ENCODE measurements around the gene YPEL3. TPM values are rescaled to one million over a fixed set of nuclear protein-coding genes. Genes with fewer than 3 reads are reported as not detected.
"Not testable (repeated sequence)": the region's sequence is repeated elsewhere in the genome, so short reads cannot be mapped to it uniquely, and the experiment has no call there.

Gene YPEL3
- total RNA-seq, 1 donor from 2014 or later = 25.5 TPM

- no peak for DNase-seq (ENCODE audit: low read depth)
- TF ChIP-seq CTCF (IDR thresholded peaks at IDR 0.05; ENCODE audit: insufficient read depth, low read length, poor library complexity, severe bottlenecking) = no peak
- Histone ChIP-seq H3K27me3 (ENCODE audit: control insufficient read depth, insufficient read depth, low read length) (no peaks in the 10 kb centered on the region), H3K4me3 (ENCODE audit: low read depth, low read length) (no peak overlapping the region), H3K36me3 (ENCODE audit: control insufficient read depth, insufficient read depth, low read length) (no peaks in the 10 kb centered on the region)
Measured at GRCh38 chr16:30132591-30132990, 36.6 kb upstream of the YPEL3 start.

DNA sequence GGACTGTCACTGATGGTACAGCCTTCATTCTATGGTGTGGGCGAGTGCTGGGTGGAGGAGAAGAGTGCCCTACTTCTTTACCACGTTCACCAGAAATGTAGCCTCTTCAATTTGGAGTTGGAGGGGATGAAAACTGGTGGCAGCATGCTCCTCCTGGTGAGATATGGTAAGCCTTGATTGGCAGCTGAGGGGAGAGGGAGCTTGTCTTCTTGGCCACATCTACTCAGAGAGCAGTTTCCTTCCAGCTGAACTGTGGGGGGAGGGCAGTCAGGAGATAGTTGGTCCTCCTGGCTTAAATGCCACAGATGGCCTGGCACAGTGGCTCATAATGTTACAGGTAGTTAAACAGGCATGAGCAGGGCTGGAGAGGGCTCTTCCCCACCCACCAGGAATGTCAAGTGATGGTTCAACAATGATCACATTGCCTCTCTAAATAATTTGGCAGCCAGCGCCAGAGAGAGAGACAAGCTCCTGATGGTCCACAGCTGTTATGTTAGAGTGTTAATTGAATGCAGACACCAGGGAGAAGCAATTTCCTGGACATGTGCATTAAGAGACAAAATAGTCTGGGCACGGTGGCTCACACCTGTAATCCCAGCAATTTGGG, 36.0 kb upstream of the YPEL3 start:
- DNase-seq (ENCODE audit: low read depth) = no peak
- Histone ChIP-seq H3K27me3 (ENCODE audit: control insufficient read depth, insufficient read depth, low read length) (no peaks in the 10 kb centered on the region), H3K36me3 (ENCODE audit: control insufficient read depth, insufficient read depth, low read length) (no peaks in the 10 kb centered on the region), H3K4me3 (ENCODE audit: low read depth, low read length) (no peak overlapping the region)
- no peak for TF ChIP-seq CTCF (IDR thresholded peaks at IDR 0.05; ENCODE audit: insufficient read depth, low read length, poor library complexity, severe bottlenecking)

DNA sequence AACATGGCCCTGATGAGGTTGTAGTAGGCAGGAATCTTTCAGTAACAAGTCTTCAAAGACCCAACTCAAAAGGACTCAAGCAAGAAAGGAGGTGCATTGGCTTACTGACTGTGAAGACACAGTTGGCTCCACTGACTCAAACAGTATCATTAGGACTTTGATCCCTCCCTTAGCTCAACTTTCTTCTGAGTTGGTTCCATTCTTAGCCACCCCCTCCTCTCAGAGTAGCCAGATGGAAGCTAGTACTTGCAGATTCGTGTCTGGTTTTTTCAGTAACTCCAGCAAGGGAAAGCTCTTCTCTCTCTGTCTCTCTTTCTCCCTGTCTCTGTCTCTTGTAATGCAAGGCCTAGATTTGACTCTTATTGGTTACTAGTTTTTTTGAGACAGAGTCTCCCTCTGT, 32.0 kb upstream of the YPEL3 start:
- TF ChIP-seq CTCF (IDR thresholded peaks at IDR 0.05; ENCODE audit: insufficient read depth, low read length, poor library complexity, severe bottlenecking) = no peak
- Histone ChIP-seq H3K36me3 (ENCODE audit: control insufficient read depth, insufficient read depth, low read length) (no peaks in the 10 kb centered on the region), H3K4me3 (ENCODE audit: low read depth, low read length) (no peak overlapping the region), H3K27me3 (ENCODE audit: control insufficient read depth, insufficient read depth, low read length) (no peaks in the 10 kb centered on the region)
- DNase-seq (ENCODE audit: low read depth) = no peak

DNA sequence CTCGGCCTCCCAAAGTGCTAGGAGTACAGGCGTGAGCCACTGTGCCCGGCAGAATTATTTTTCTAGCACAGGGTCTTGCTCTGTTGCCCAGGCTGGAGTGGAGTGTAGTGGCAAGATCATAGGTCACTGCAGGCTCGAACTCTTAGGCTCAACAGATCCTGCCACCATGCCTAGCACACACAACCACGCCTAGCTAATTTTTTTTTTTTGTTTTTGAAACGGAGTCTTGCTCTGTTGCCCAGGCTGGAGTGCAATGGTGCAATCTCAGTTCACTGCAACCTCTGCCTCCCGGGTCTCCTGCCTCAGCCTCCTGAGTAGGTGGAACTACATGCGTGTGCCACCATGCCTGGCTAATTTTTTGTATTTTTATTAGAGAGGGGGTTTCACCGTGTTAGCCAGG, 29.7 kb upstream of the YPEL3 start:
- DNase-seq (ENCODE audit: low read depth); H3K4me3 ChIP-seq (ENCODE audit: low read depth, low read length); H3K27me3 ChIP-seq (ENCODE audit: control insufficient read depth, insufficient read depth, low read length); H3K36me3 ChIP-seq (ENCODE audit: control insufficient read depth, insufficient read depth, low read length): not testable (repeated sequence)

DNA sequence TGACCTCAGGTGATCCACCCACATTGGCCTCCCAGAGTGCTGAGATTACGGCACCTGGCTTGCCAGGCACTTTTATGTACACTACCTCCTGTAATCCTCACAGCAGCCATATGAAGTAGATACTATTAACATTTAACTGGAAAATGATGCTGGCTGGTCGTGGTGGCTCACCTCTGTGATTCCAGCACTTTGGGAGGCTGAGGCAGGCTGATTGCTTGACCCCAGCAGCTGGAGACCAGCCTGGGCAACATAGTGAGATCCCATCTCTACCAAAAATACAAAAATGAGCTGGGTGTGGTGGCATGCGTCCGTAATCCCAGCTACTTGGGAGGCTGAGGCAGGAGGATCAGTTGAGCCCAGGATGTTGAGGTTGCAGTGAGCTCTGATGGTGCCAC, 29.0 kb upstream of the YPEL3 start:
- TF ChIP-seq CTCF (IDR thresholded peaks at IDR 0.05; ENCODE audit: insufficient read depth, low read length, poor library complexity, severe bottlenecking) = no peak
- Histone ChIP-seq H3K36me3 (ENCODE audit: control insufficient read depth, insufficient read depth, low read length) (no peaks in the 10 kb centered on the region), H3K4me3 (ENCODE audit: low read depth, low read length) (no peak overlapping the region), H3K27me3 (ENCODE audit: control insufficient read depth, insufficient read depth, low read length) (no peaks in the 10 kb centered on the region)
- no peak for DNase-seq (ENCODE audit: low read depth)

GRCh38 chr16:30122604-30123160, 26.7 kb upstream of the YPEL3 start:
- Histone ChIP-seq H3K36me3 (ENCODE audit: control insufficient read depth, insufficient read depth, low read length) (no peaks in the 10 kb centered on the region), H3K4me3 (ENCODE audit: low read depth, low read length) (peak overlapping the region; percentile 94), H3K27me3 (ENCODE audit: control insufficient read depth, insufficient read depth, low read length) (no peaks in the 10 kb centered on the region)
- TF ChIP-seq CTCF (IDR thresholded peaks at IDR 0.05; ENCODE audit: insufficient read depth, low read length, poor library complexity, severe bottlenecking) = no peak
- no peak for DNase-seq (ENCODE audit: low read depth)

All from kidney epithelial cell (primary cell).